ENCODE measurements around the gene NDUFS6.

Gene NDUFS6

GRCh38 chr5:1762121-1762882, 38.9 kb upstream of the NDUFS6 start:
- Mint-ChIP-seq H3K9me3 (peaks cover 4% of the 10 kb centered on the region), H3K4me1 (ENCODE audit: low read depth) (peaks cover 4% of the 10 kb centered on the region), H3K27ac (no peak overlapping the region), H3K27me3 (ENCODE audit: low read depth) (peaks cover 9% of the 10 kb centered on the region), H3K4me3 (no peak overlapping the region), H3K36me3 (ENCODE audit: low read depth) (no peaks in the 10 kb centered on the region)

- no peaks in the 10 kb centered on the region for H3K36me3 Mint-ChIP-seq (ENCODE audit: low read depth)
- peaks cover 4% of the 10 kb centered on the region for H3K9me3 Mint-ChIP-seq
- H3K27me3 Mint-ChIP-seq (ENCODE audit: low read depth): peaks cover 9% of the 10 kb centered on the region
- no peak overlapping the region for H3K27ac Mint-ChIP-seq
- no peak overlapping the region for H3K4me3 Mint-ChIP-seq
- H3K4me1 Mint-ChIP-seq (ENCODE audit: low read depth): peaks cover 4% of the 10 kb centered on the region
These were observed 38.2 kb upstream of the NDUFS6 start for GRCh38 chr5:1762883-1763547.

- Mint-ChIP-seq H3K36me3 (ENCODE audit: low read depth) (no peaks in the 10 kb centered on the region), H3K27ac (no peak overlapping the region), H3K4me1 (ENCODE audit: low read depth) (peaks cover 4% of the 10 kb centered on the region), H3K4me3 (no peak overlapping the region), H3K27me3 (ENCODE audit: low read depth) (peaks cover 9% of the 10 kb centered on the region), H3K9me3 (no peaks in the 10 kb centered on the region)
These were observed 37.7 kb upstream of the NDUFS6 start for GRCh38 chr5:1763548-1763911.

- peaks cover 4% of the 10 kb centered on the region for H3K4me1 Mint-ChIP-seq (ENCODE audit: low read depth)
- H3K36me3 Mint-ChIP-seq (ENCODE audit: low read depth): no peaks in the 10 kb centered on the region
- no peak overlapping the region for H3K4me3 Mint-ChIP-seq
- peaks cover 9% of the 10 kb centered on the region for H3K27me3 Mint-ChIP-seq (ENCODE audit: low read depth)
- no peaks in the 10 kb centered on the region for H3K9me3 Mint-ChIP-seq
- no peak overlapping the region for H3K27ac Mint-ChIP-seq
These were observed 37.1 kb upstream of the NDUFS6 start for GRCh38 chr5:1763960-1764605.

GRCh38 chr5:1764606-1764960, 36.6 kb upstream of the NDUFS6 start:
- Mint-ChIP-seq H3K4me3 (no peak overlapping the region), H3K4me1 (ENCODE audit: low read depth) (peaks cover 4% of the 10 kb centered on the region), H3K27ac (no peak overlapping the region), H3K36me3 (ENCODE audit: low read depth) (no peaks in the 10 kb centered on the region), H3K27me3 (ENCODE audit: low read depth) (peaks cover 9% of the 10 kb centered on the region), H3K9me3 (no peaks in the 10 kb centered on the region)

GRCh38 chr5:1765141-1765879, 35.9 kb upstream of the NDUFS6 start:
- H3K4me1 Mint-ChIP-seq (ENCODE audit: low read depth): peaks cover 4% of the 10 kb centered on the region
- H3K9me3 Mint-ChIP-seq: no peaks in the 10 kb centered on the region
- H3K27me3 Mint-ChIP-seq (ENCODE audit: low read depth): peaks cover 9% of the 10 kb centered on the region
- H3K4me3 Mint-ChIP-seq: no peak overlapping the region
- no peak overlapping the region for H3K27ac Mint-ChIP-seq
- no peaks in the 10 kb centered on the region for H3K36me3 Mint-ChIP-seq (ENCODE audit: low read depth)

- no peaks in the 10 kb centered on the region for H3K36me3 Mint-ChIP-seq (ENCODE audit: low read depth)
- no peak overlapping the region for H3K4me3 Mint-ChIP-seq
- H3K9me3 Mint-ChIP-seq: no peaks in the 10 kb centered on the region
- peaks cover 9% of the 10 kb centered on the region for H3K27me3 Mint-ChIP-seq (ENCODE audit: low read depth)
- peaks cover 4% of the 10 kb centered on the region for H3K4me1 Mint-ChIP-seq (ENCODE audit: low read depth)
- no peak overlapping the region for H3K27ac Mint-ChIP-seq
These were observed 35.3 kb upstream of the NDUFS6 start for GRCh38 chr5:1765880-1766235.

- Mint-ChIP-seq H3K27me3 (ENCODE audit: low read depth) (peaks cover 18% of the 10 kb centered on the region), H3K4me1 (ENCODE audit: low read depth) (peaks cover 8% of the 10 kb centered on the region), H3K27ac (no peak overlapping the region), H3K9me3 (no peaks in the 10 kb centered on the region), H3K36me3 (ENCODE audit: low read depth) (no peaks in the 10 kb centered on the region), H3K4me3 (no peak overlapping the region)
These were observed 33.5 kb upstream of the NDUFS6 start for GRCh38 chr5:1767524-1768282.

GRCh38 chr5:1768283-1769000, 32.8 kb upstream of the NDUFS6 start:
- Mint-ChIP-seq H3K9me3 (no peaks in the 10 kb centered on the region), H3K36me3 (ENCODE audit: low read depth) (no peaks in the 10 kb centered on the region), H3K27ac (no peak overlapping the region), H3K27me3 (ENCODE audit: low read depth) (peaks cover 21% of the 10 kb centered on the region), H3K4me1 (ENCODE audit: low read depth) (peaks cover 9% of the 10 kb centered on the region), H3K4me3 (no peak overlapping the region)

- Mint-ChIP-seq H3K27ac (no peak overlapping the region), H3K4me1 (ENCODE audit: low read depth) (peaks cover 9% of the 10 kb centered on the region), H3K36me3 (ENCODE audit: low read depth) (no peaks in the 10 kb centered on the region), H3K4me3 (no peak overlapping the region), H3K27me3 (ENCODE audit: low read depth) (peaks cover 17% of the 10 kb centered on the region), H3K9me3 (no peaks in the 10 kb centered on the region)
These were observed 32.1 kb upstream of the NDUFS6 start for GRCh38 chr5:1769017-1769640.

- Mint-ChIP-seq H3K36me3 (ENCODE audit: low read depth) (no peaks in the 10 kb centered on the region), H3K9me3 (no peaks in the 10 kb centered on the region), H3K27me3 (ENCODE audit: low read depth) (peaks cover 17% of the 10 kb centered on the region), H3K4me3 (no peak overlapping the region), H3K4me1 (ENCODE audit: low read depth) (peaks cover 9% of the 10 kb centered on the region), H3K27ac (no peak overlapping the region)
These were observed 31.3 kb upstream of the NDUFS6 start for GRCh38 chr5:1769752-1770442.

GRCh38 chr5:1770443-1770802, 30.8 kb upstream of the NDUFS6 start:
- Mint-ChIP-seq H3K27ac (no peak overlapping the region), H3K4me3 (no peak overlapping the region), H3K9me3 (no peaks in the 10 kb centered on the region), H3K4me1 (ENCODE audit: low read depth) (peaks cover 9% of the 10 kb centered on the region), H3K36me3 (ENCODE audit: low read depth) (no peaks in the 10 kb centered on the region), H3K27me3 (ENCODE audit: low read depth) (peaks cover 17% of the 10 kb centered on the region)

Measured in T-helper 1 cell treated with Interleukin-12 subunit alpha and Interleukin-12 subunit beta and Interleukin-4 antibody, amounts not matched to agents 30 μg/mL and 1 μg/mL, for 36 hours (primary cell).